K562 (cell line): ENCODE measurements around the gene RBM27. TPM values are rescaled to one million over a fixed set of nuclear protein-coding genes. Genes with fewer than 3 reads are reported as not detected.
"Not testable (repeated sequence)": the region's sequence is repeated elsewhere in the genome, so short reads cannot be mapped to it uniquely, and the experiment has no call there.

Source experiments
- ATAC-seq: fragments of 200-7000 bp; cut with Tn5 transposase; 3 replicates; pipeline ENCODE4 v1.9.1; 2020; ENCODE audit warnings: moderate library complexity
- BruUV-seq: library from RNA; stranded (reverse); fragments of 400-500 nt; replicated peaks from 2 replicates; lab custom pipeline; 2021; lab: Mats Ljungman, UMichigan
- CTCF ChIA-PET: fragments of 300-600 bp; formaldehyde crosslinking; extraction: SDS; loops from one replicate; lab custom pipeline; 2021; ENCODE audit warnings: low intra/inter-chr PET ratio; lab: Yijun Ruan, JAX
- POLR2A ChIA-PET: fragments of 300-600, 350-650 bp; sonication (Branson Sonifier 250); formaldehyde crosslinking; extraction: SDS; loops from one replicate; lab custom pipeline; 2021; ENCODE audit warnings: antibody characterized with exemption, inconsistent platforms; lab: Yijun Ruan, JAX
- DNase-seq, 4 experiments: peaks; one replicate each; pipeline versions ENCODE4 v3.0.0 to v3.0.0-alpha.2; 2011 to 2018; ENCODE audit warnings: low spot score in 3 of 4, mixed read lengths in 3 of 4; ENCODE audit errors: extremely low read depth in 1 of 4
- FAIRE-seq: peaks from 2 replicates; lab custom pipeline; 2011; peaks lifted over from hg19 to GRCh38; lab: Jason Lieb, UNC
- H2AFZ ChIP-seq: 2 replicates; pipeline ENCODE4 v1.6.0; 2011; ENCODE audit warnings: low read depth, low read length, control low read depth, inconsistent platforms
- H3K27ac ChIP-seq: fragments of 200-600 bp; 3 replicates; pipeline ENCODE4 v1.8.0; 2011; ENCODE audit warnings: low read depth, mild to moderate bottlenecking, control low read depth, inconsistent platforms, low read length, moderate library complexity, mixed read lengths; ENCODE audit errors: extremely low read depth
- H3K27me3 ChIP-seq, 2 experiments: fragments of 300-600 bp in 1 of 2; 2 replicates in 1 of 2; 3 replicates in 1 of 2; pipeline versions ENCODE4 v1.6.0 to v1.8.0; 2011; ENCODE audit warnings: inconsistent platforms in 2 of 2, low read length in 2 of 2, mild to moderate bottlenecking in 1 of 2, mixed read lengths in 1 of 2, moderate library complexity in 1 of 2; ENCODE audit not compliant: control insufficient read depth in 2 of 2, insufficient read depth in 2 of 2
- H3K36me3 ChIP-seq: fragments of 300-600 bp; 3 replicates; pipeline ENCODE4 v1.8.0; 2011; ENCODE audit warnings: mild to moderate bottlenecking, low read length, inconsistent platforms; ENCODE audit not compliant: control insufficient read depth, insufficient read depth
- H3K4me1 ChIP-seq, 2 experiments: fragments of 200-600 bp in 1 of 2; replicated peaks in 1 of 2; 2 replicates in 1 of 2; 3 replicates in 1 of 2; pipeline versions ENCODE4 v1.5.1 to v1.8.0; 2011; ENCODE audit warnings: inconsistent platforms in 2 of 2, low read length in 2 of 2, mild to moderate bottlenecking in 1 of 2, mixed read lengths in 1 of 2, moderate library complexity in 1 of 2; ENCODE audit not compliant: control insufficient read depth in 2 of 2, insufficient read depth in 2 of 2
- H3K4me2 ChIP-seq: 2 replicates; pipeline ENCODE4 v1.6.1; 2011; ENCODE audit warnings: low read length, control low read depth, inconsistent platforms, mixed read lengths; ENCODE audit not compliant: insufficient read depth
- H3K4me3 ChIP-seq: fragments of 200-600 bp; sonication (generic), shearing (Covaris generic); 2 replicates; pipeline ENCODE4 v1.5.1; 2016; ENCODE audit warnings: control low read depth, inconsistent platforms
- H3K79me2 ChIP-seq: fragments of 200-600 bp; 3 replicates; pipeline ENCODE4 v1.8.0; 2011; ENCODE audit warnings: low read length, inconsistent platforms; ENCODE audit not compliant: control insufficient read depth, insufficient read depth
- H3K9ac ChIP-seq, 2 experiments: 2 replicates each; pipeline versions ENCODE4 v1.6.0 to v1.6.1; 2011; ENCODE audit warnings: low read depth in 2 of 2, low read length in 2 of 2, control low read depth in 1 of 2, inconsistent platforms in 1 of 2, mild to moderate bottlenecking in 1 of 2, mixed read lengths in 1 of 2; ENCODE audit not compliant: insufficient read depth in 1 of 2
- H3K9me1 ChIP-seq: one replicate; pipeline ENCODE4 v1.6.0; 2011; ENCODE audit warnings: inconsistent platforms, mild to moderate bottlenecking, low read length, moderate library complexity; ENCODE audit not compliant: control insufficient read depth, insufficient read depth
- H3K9me3 ChIP-seq: replicated peaks from 2 replicates; pipeline ENCODE4 v1.5.1; 2011; ENCODE audit warnings: low read depth, low read length, inconsistent platforms; ENCODE audit not compliant: control insufficient read depth, insufficient read depth
- H4K20me1 ChIP-seq: replicated peaks from 2 replicates; pipeline ENCODE4 v1.6.1; 2011; ENCODE audit warnings: low read length, inconsistent platforms, mixed read lengths; ENCODE audit not compliant: control insufficient read depth, insufficient read depth
- DPF2 ChIP-seq: fragments of 450-650 bp; IDR thresholded peaks from 2 replicates; pipeline ENCODE4 v1.6.1; 2016
- KLF1 ChIP-seq: fragments of 450-650 bp; IDR thresholded peaks from 2 replicates; pipeline ENCODE4 v1.6.1; 2016; ENCODE audit warnings: missing genetic modification characterization, missing compliant biosample characterization
- RFX1 ChIP-seq: fragments of 450-650 bp; IDR thresholded peaks from 2 replicates; pipeline ENCODE4 v1.6.1; 2016; ENCODE audit warnings: mild to moderate bottlenecking, moderate library complexity
- WGBS: fragments of 100-300 bp; shearing (Covaris generic); methylation state at CpG from one replicate; pipeline ENCODE4 v1.1.6; 2016; ENCODE audit warnings: low coverage, mixed read lengths; ENCODE audit not compliant: insufficient coverage; ENCODE audit errors: missing lambda C conversion rate; 5-methylcytosine and 5-hydroxymethylcytosine counted together
- in situ Hi-C: fragments of 300-500 bp; cut with MboI; formaldehyde crosslinking; loops from 4 replicates; pipeline ENCODE4 v1.15.0; 2018; ENCODE audit warnings: inconsistent platforms, mixed read lengths
- intact Hi-C: fragments of 100-400 bp; cut with micrococcal nuclease; formaldehyde crosslinking; loops from 2 replicates; pipeline ENCODE4 v1.14.2; 2022
- polyA plus RNA-seq, 8 experiments: library from polyadenylated mRNA; depleted of rRNA in 4 of 8; stranded (reverse) in 5 of 8; unstranded in 3 of 8; fragments of >200 nt; fragmentation: Nextera tagmentation in 2 of 8; fragmentation: Illumina TruSeq in 1 of 8; extraction: Ambion mirVana in 2 of 8; extraction: Trizol in 1 of 8; gene quantifications; 2 replicates each; pipeline versions ENCODE4 v1.2.1 to v1.2.3, GENCODE V29; 2011 to 2014; ENCODE audit warnings: inconsistent platforms in 1 of 8, missing spikeins in 1 of 8
- total RNA-seq, 7 experiments: library from RNA; depleted of rRNA in 6 of 7; stranded (reverse); fragments of >200 nt in 6 of 7; fragmentation: Illumina TruSeq in 2 of 7; extraction: Trizol in 2 of 7; gene quantifications; 2 replicates each; pipeline versions ENCODE4 v1.2.1 to v1.2.3, GENCODE V29; 2011 to 2021; ENCODE audit warnings: low replicate concordance in 1 of 7

The RBM27 gene
- total and polyA plus RNA-seq, 9 of the 15 experiments (the other 6 are each of a cell fraction or from before 2014, with no cell fraction given), result 5.3 to 45.4 (median 29.1) TPM

- TF ChIP-seq KLF1 (tag) (no peak), DPF2 (peak; percentile 20; the same call in 1 of the 2 replicates), RFX1 (no peak)
Measured at GRCh38 chr5:146213210-146213826, 9.9 kb downstream of the RBM27 start (continued).

- WGBS, result 86% methylated on average over 5 of the region's 5 CpGs
- intact Hi-C loops, result not testable (repeated sequence)
- peaks cover 12 to 19% of the 10 kb centered on the region in 2 experiments; a peak in 3 of 5 replicates for H3K4me1 ChIP-seq
Measured at GRCh38 chr5:146214881-146215280, 11.5 kb downstream of the RBM27 start.

More at GRCh38 chr5:146214881-146215280, 11.5 kb downstream of the RBM27 start:
- H3K4me2 ChIP-seq, DNase-seq, BruUV-seq, H4K20me1 ChIP-seq, CTCF ChIA-PET, ATAC-seq, H3K4me3 ChIP-seq, H3K27me3 ChIP-seq, H2AFZ ChIP-seq, H3K27ac ChIP-seq, FAIRE-seq, H3K9me3 ChIP-seq, H3K9me1 ChIP-seq, in situ Hi-C loops, H3K9ac ChIP-seq: not testable (repeated sequence)
- POLR2A ChIA-PET, result interaction anchor here (2.2 kb wide), 1 partner anchor 12 kb away, joined by 11 read pairs; the partner anchor contains the start of gene RBM27
- peaks cover 25% of the 10 kb centered on the region; the same call in 2 of the 3 replicates for H3K36me3 ChIP-seq
- peaks cover 96% of the 10 kb centered on the region for H3K79me2 ChIP-seq
